ENCODE measurements around the gene BLMH. TPM values are rescaled to one million over a fixed set of nuclear protein-coding genes. Genes with fewer than 3 reads are reported as not detected.

BLMH gene
- total RNA-seq, 2 donors from 2014 or later, result 21.7 to 25.9 TPM

- H3K36me3 ChIP-seq, result no peaks in the 10 kb centered on the region
Measured at GRCh38 chr17:30256756-30257506, 34.8 kb downstream of the BLMH start.

GRCh38 chr17:30254150-30254549 lies 37.6 kb downstream of the BLMH start:
- Histone ChIP-seq H3K27ac (no peak overlapping the region), H3K36me3 (no peaks in the 10 kb centered on the region), H3K4me3 (no peak overlapping the region), H3K27me3 (replicated peaks; ENCODE audit: insufficient read depth) (no peaks in the 10 kb centered on the region), H3K4me1 (replicated peaks) (no peaks in the 10 kb centered on the region), H3K9me3 (no peaks in the 10 kb centered on the region)
- WGBS, result 67% methylated on average over 1 of the region's 1 CpG
- no peak for DNase-seq (ENCODE audit: low spot score)
- TF ChIP-seq POLR2AphosphoS5 (IDR thresholded peaks at IDR 0.05), result no peak
- no peak for TF ChIP-seq POLR2A (IDR thresholded peaks at IDR 0.05)
- no peak for TF ChIP-seq CTCF (IDR thresholded peaks at IDR 0.05)
- intact Hi-C loops (cut with DNase I), result no loop called here

More at GRCh38 chr17:30256756-30257506, 34.8 kb downstream of the BLMH start:
- Histone ChIP-seq H3K27me3 (replicated peaks; ENCODE audit: insufficient read depth) (no peaks in the 10 kb centered on the region), H3K27ac (no peak overlapping the region), H3K9me3 (no peaks in the 10 kb centered on the region), H3K4me3 (no peak overlapping the region), H3K4me1 (replicated peaks) (no peaks in the 10 kb centered on the region)
- no peak for DNase-seq (ENCODE audit: low spot score)
- no peak for TF ChIP-seq POLR2AphosphoS5 (IDR thresholded peaks at IDR 0.05)
- no peak for TF ChIP-seq POLR2A (IDR thresholded peaks at IDR 0.05)
- TF ChIP-seq CTCF (IDR thresholded peaks at IDR 0.05), result no peak
- intact Hi-C loops (cut with DNase I), result no loop called here
- 63% methylated on average over 5 of the region's 5 CpGs for WGBS

- DNase-seq (ENCODE audit: low spot score), result peak; percentile 38
- Histone ChIP-seq H3K9me3 (no peaks in the 10 kb centered on the region), H3K27me3 (replicated peaks; ENCODE audit: insufficient read depth) (no peaks in the 10 kb centered on the region), H3K4me3 (no peak overlapping the region), H3K4me1 (replicated peaks) (no peaks in the 10 kb centered on the region), H3K27ac (no peak overlapping the region), H3K36me3 (no peaks in the 10 kb centered on the region)
- 40% methylated on average over 7 of the region's 7 CpGs for WGBS
- no peak for TF ChIP-seq POLR2A (IDR thresholded peaks at IDR 0.05)
- no peak for TF ChIP-seq CTCF (IDR thresholded peaks at IDR 0.05)
- TF ChIP-seq POLR2AphosphoS5 (IDR thresholded peaks at IDR 0.05), result peak; percentile 32
- intact Hi-C loops (cut with DNase I), result no loop called here
Measured at GRCh38 chr17:30253312-30253711, 38.4 kb downstream of the BLMH start.

GRCh38 chr17:30251931-30252330 lies 39.8 kb downstream of the BLMH start:
- Histone ChIP-seq H3K4me3 (no peak overlapping the region), H3K36me3 (no peaks in the 10 kb centered on the region), H3K4me1 (replicated peaks) (no peaks in the 10 kb centered on the region), H3K27ac (no peak overlapping the region), H3K9me3 (no peaks in the 10 kb centered on the region), H3K27me3 (replicated peaks; ENCODE audit: insufficient read depth) (no peaks in the 10 kb centered on the region)
- intact Hi-C loops (cut with DNase I), result no loop called here
- DNase-seq (ENCODE audit: low spot score), result no peak
- TF ChIP-seq CTCF (IDR thresholded peaks at IDR 0.05) (no peak), POLR2A (IDR thresholded peaks at IDR 0.05) (no peak), POLR2AphosphoS5 (IDR thresholded peaks at IDR 0.05) (no peak)

- intact Hi-C loops (cut with DNase I), result no loop called here
- TF ChIP-seq POLR2AphosphoS5 (IDR thresholded peaks at IDR 0.05), result no peak
- TF ChIP-seq POLR2A (IDR thresholded peaks at IDR 0.05), result no peak
- TF ChIP-seq CTCF (IDR thresholded peaks at IDR 0.05), result no peak
- no peaks in the 10 kb centered on the region for H3K9me3 ChIP-seq
- H3K4me3 ChIP-seq, result no peak overlapping the region
- DNase-seq (ENCODE audit: low spot score), result no peak
- H3K27me3 ChIP-seq (replicated peaks; ENCODE audit: insufficient read depth), result no peaks in the 10 kb centered on the region
- WGBS, result 97% methylated on average over 5 of the region's 5 CpGs
- H3K36me3 ChIP-seq, result no peaks in the 10 kb centered on the region
- H3K27ac ChIP-seq, result no peak overlapping the region
- H3K4me1 ChIP-seq (replicated peaks), result no peaks in the 10 kb centered on the region
Measured at GRCh38 chr17:30249460-30249859, 42.3 kb downstream of the BLMH start.
